H1 (cell line): ENCODE data around the gene SLC35E1. TPM values are rescaled to one million over a fixed set of nuclear protein-coding genes. Genes with fewer than 3 reads are reported as not detected.

Source experiments
- CTCF ChIA-PET: fragments of 300-600 bp; sonication (Branson Sonifier 250); formaldehyde crosslinking; loops from one replicate; lab custom pipeline; 2021; ENCODE audit not compliant: partially characterized antibody; lab: Charles Lee
- POLR2A ChIA-PET: fragments of 300-600 bp; sonication (Branson Sonifier 250); formaldehyde crosslinking; loops from one replicate; lab custom pipeline; 2021; ENCODE audit warnings: inconsistent platforms; ENCODE audit not compliant: partially characterized antibody; lab: Charles Lee
- DNase-seq, 2 experiments: peaks; one replicate each; pipeline versions ENCODE4 v3.0.0 to v3.0.0-alpha.2; 2010 to 2022; ENCODE audit warnings: low spot score in 2 of 2, low read depth in 1 of 2, mixed read lengths in 1 of 2
- FAIRE-seq: peaks from 2 replicates; lab custom pipeline; 2011; peaks lifted over from hg19 to GRCh38; lab: Jason Lieb, UNC
- H2AFZ ChIP-seq: 2 replicates; pipeline ENCODE4 v1.8.1; 2012; ENCODE audit warnings: low read length, inconsistent platforms
- H2AK5ac ChIP-seq: 2 replicates; pipeline ENCODE4 v1.6.1; 2013; ENCODE audit warnings: low read depth, low read length
- H2BK120ac ChIP-seq: replicated peaks from 2 replicates; pipeline ENCODE3; 2013; ENCODE audit warnings: low read depth, low read length, inconsistent platforms
- H2BK12ac ChIP-seq: 2 replicates; pipeline ENCODE4 v1.6.1; 2013; ENCODE audit warnings: low read depth, low read length
- H2BK15ac ChIP-seq: 2 replicates; pipeline ENCODE4 v1.6.1; 2013; ENCODE audit warnings: low read length
- H2BK20ac ChIP-seq: 2 replicates; pipeline ENCODE4 v1.6.1; 2013; ENCODE audit warnings: low read length
- H2BK5ac ChIP-seq: 2 replicates; pipeline ENCODE4 v1.6.1; 2013; ENCODE audit warnings: low read depth, low read length
- H3K14ac ChIP-seq: 2 replicates; pipeline ENCODE4 v1.6.1; 2013; ENCODE audit warnings: inconsistent platforms; ENCODE audit not compliant: insufficient read length
- H3K18ac ChIP-seq: 2 replicates; pipeline ENCODE4 v1.6.1; 2013; ENCODE audit warnings: low read length; ENCODE audit errors: extremely low read depth
- H3K23ac ChIP-seq: 2 replicates; pipeline ENCODE4 v1.6.1; 2013; ENCODE audit warnings: inconsistent platforms; ENCODE audit not compliant: insufficient read length
- H3K23me2 ChIP-seq: 2 replicates; pipeline ENCODE4 v1.6.1; 2013; ENCODE audit warnings: low read depth, low read length
- H3K27ac ChIP-seq: 2 replicates; pipeline ENCODE4 v1.6.1; 2011; ENCODE audit warnings: low read depth, low read length, inconsistent platforms
- H3K27me3 ChIP-seq, 4 experiments: replicated peaks in 1 of 4; 1 replicate in 1 of 4; 2 replicates in 3 of 4; pipeline versions ENCODE4 v1.6.1 to v1.8.1; 2011 to 2013; ENCODE audit warnings: low read length in 3 of 4, mild to moderate bottlenecking in 3 of 4, inconsistent platforms in 2 of 4, mixed read lengths in 2 of 4, moderate library complexity in 1 of 4; ENCODE audit not compliant: control insufficient read depth in 3 of 4, insufficient read depth in 3 of 4; ENCODE audit errors: extremely low read depth in 1 of 4
- H3K36me3 ChIP-seq, 4 experiments: 2 replicates each; pipeline versions ENCODE4 v1.6.1 to v1.8.1; 2011 to 2013; ENCODE audit warnings: mild to moderate bottlenecking in 4 of 4, low read length in 3 of 4, moderate library complexity in 2 of 4, control low read depth in 1 of 4, inconsistent platforms in 1 of 4; ENCODE audit not compliant: insufficient read depth in 4 of 4, control insufficient read depth in 2 of 4
- H3K4ac ChIP-seq: replicated peaks from 2 replicates; pipeline ENCODE3; 2013; ENCODE audit warnings: low read length, low read depth, mixed read lengths, inconsistent platforms; ENCODE audit not compliant: insufficient read length
- H3K4me1 ChIP-seq, 4 experiments: replicated peaks in 1 of 4; 1 replicate in 1 of 4; 2 replicates in 3 of 4; pipeline versions ENCODE4 v1.6.1 to v1.8.1; 2011 to 2013; ENCODE audit warnings: low read length in 3 of 4, inconsistent platforms in 2 of 4, mixed read lengths in 1 of 4; ENCODE audit not compliant: insufficient read depth in 4 of 4, control insufficient read depth in 3 of 4
- H3K4me2 ChIP-seq, 2 experiments: 2 replicates each; pipeline versions ENCODE4 v1.6.1 to v1.8.1; 2011 to 2013; ENCODE audit warnings: low read depth in 2 of 2, low read length in 2 of 2, control low read depth in 1 of 2, inconsistent platforms in 1 of 2, mild to moderate bottlenecking in 1 of 2; ENCODE audit not compliant: insufficient read depth in 1 of 2
- H3K4me3 ChIP-seq, 4 experiments: fragments of 200-600, 300-600 bp in 1 of 4; sonication (generic), shearing (Covaris generic), sonication (Bioruptor Twin) in 1 of 4; 2 replicates each; pipeline versions ENCODE4 v1.5.1 to v1.8.1; 2011 to 2016; ENCODE audit warnings: low read length in 4 of 4, low read depth in 3 of 4, control low read depth in 2 of 4, inconsistent platforms in 2 of 4, mild to moderate bottlenecking in 2 of 4, mixed read lengths in 1 of 4, moderate library complexity in 1 of 4; ENCODE audit not compliant: insufficient read depth in 2 of 4; ENCODE audit errors: extremely low read depth in 1 of 4
- H3K56ac ChIP-seq: replicated peaks from 2 replicates; pipeline ENCODE3; 2013; ENCODE audit warnings: low read depth, mild to moderate bottlenecking, mixed read lengths, low read length, inconsistent platforms; ENCODE audit not compliant: insufficient read length
- H3K79me1 ChIP-seq: 2 replicates; pipeline ENCODE4 v1.6.1; 2013; ENCODE audit warnings: low read depth, low read length, control low read depth
- H3K79me2 ChIP-seq, 2 experiments: 2 replicates each; pipeline versions ENCODE4 v1.6.1 to v1.8.1; 2012 to 2013; ENCODE audit warnings: low read length in 2 of 2, mild to moderate bottlenecking in 2 of 2, inconsistent platforms in 1 of 2; ENCODE audit not compliant: insufficient read depth in 2 of 2, control insufficient read depth in 1 of 2
- H3K9ac ChIP-seq, 4 experiments: replicated peaks in 1 of 4; 1 replicate in 1 of 4; 2 replicates in 3 of 4; pipeline versions ENCODE4 v1.6.1 to v1.8.1; 2011 to 2013; ENCODE audit warnings: low read depth in 3 of 4, low read length in 3 of 4, control low read depth in 2 of 4, mild to moderate bottlenecking in 2 of 4, moderate library complexity in 2 of 4, inconsistent platforms in 1 of 4; ENCODE audit errors: extremely low read depth in 1 of 4
- H3K9me3 ChIP-seq, 2 experiments: 2 replicates each; pipeline versions ENCODE4 v1.6.1 to v1.8.1; 2012 to 2013; ENCODE audit warnings: mild to moderate bottlenecking in 2 of 2, moderate library complexity in 2 of 2, control low read depth in 1 of 2, inconsistent platforms in 1 of 2, low read depth in 1 of 2, low read length in 1 of 2, mixed read lengths in 1 of 2; ENCODE audit not compliant: insufficient read depth in 2 of 2
- H4K20me1 ChIP-seq, 2 experiments: replicated peaks in 1 of 2; 2 replicates each; pipeline versions ENCODE3 to v1.8.1; 2011 to 2013; ENCODE audit warnings: inconsistent platforms in 2 of 2, low read length in 2 of 2, mild to moderate bottlenecking in 1 of 2; ENCODE audit not compliant: insufficient read depth in 2 of 2, control insufficient read depth in 1 of 2
- H4K5ac ChIP-seq: 2 replicates; pipeline ENCODE4 v1.6.1; 2013; ENCODE audit warnings: low read length, low read depth, mixed read lengths, inconsistent platforms; ENCODE audit not compliant: insufficient read length
- H4K8ac ChIP-seq: 2 replicates; pipeline ENCODE4 v1.8.0; 2013; ENCODE audit warnings: mild to moderate bottlenecking, moderate library complexity, low read length, inconsistent platforms; ENCODE audit not compliant: insufficient read depth; ENCODE audit errors: extremely low read depth
- H4K91ac ChIP-seq: replicated peaks from 2 replicates; pipeline ENCODE3; 2013; ENCODE audit warnings: low read length, mixed read lengths, inconsistent platforms; ENCODE audit not compliant: insufficient read length
- ATF2 ChIP-seq: IDR thresholded peaks from 2 replicates; pipeline ENCODE4 v1.6.1; 2012; ENCODE audit warnings: low read length, inconsistent platforms
- ATF3 ChIP-seq: IDR thresholded peaks from 2 replicates; pipeline ENCODE4 v1.6.1; 2011; ENCODE audit warnings: low read depth, mild to moderate bottlenecking, low read length; ENCODE audit not compliant: insufficient read depth
- EP300 ChIP-seq, 2 experiments: IDR thresholded peaks; 1 replicate in 1 of 2; 2 replicates in 1 of 2; pipeline ENCODE4 v1.6.1; 2011 to 2012; ENCODE audit warnings: low read depth in 2 of 2, low read length in 2 of 2, mild to moderate bottlenecking in 2 of 2, borderline replicate concordance in 1 of 2, inconsistent platforms in 1 of 2, moderate library complexity in 1 of 2
- HDAC6 ChIP-seq: IDR thresholded peaks from one replicate; pipeline ENCODE4 v1.7.1; 2012; ENCODE audit warnings: low read depth, mild to moderate bottlenecking, inconsistent platforms, low read length, moderate library complexity
- RAD21 ChIP-seq, 2 experiments: IDR thresholded peaks in 1 of 2; conservative IDR thresholded peaks in 1 of 2; 2 replicates each; pipeline ENCODE4 v1.6.1; 2011; ENCODE audit warnings: low read depth in 2 of 2, low read length in 2 of 2, improper control_type of control experiment in 1 of 2, inconsistent platforms in 1 of 2, mild to moderate bottlenecking in 1 of 2, moderate library complexity in 1 of 2
- RBBP5 ChIP-seq: IDR thresholded peaks from 2 replicates; pipeline ENCODE4 v1.7.1; 2012; ENCODE audit warnings: low read depth, mild to moderate bottlenecking, inconsistent platforms, low read length, moderate library complexity, borderline replicate concordance
- SUZ12 ChIP-seq: fragments of 200-600 bp; sonication (generic); IDR thresholded peaks from 2 replicates; pipeline ENCODE4 v1.6.1; 2012; ENCODE audit warnings: mild to moderate bottlenecking, inconsistent platforms, low read length, moderate library complexity, mixed read lengths
- YY1 ChIP-seq: IDR thresholded peaks from 2 replicates; pipeline ENCODE4 v1.6.1; 2011; ENCODE audit warnings: low read depth, mild to moderate bottlenecking, low read length
- WGBS, 2 experiments: shearing (Covaris generic) in 1 of 2; methylation state at CpG; one replicate each; pipeline versions ENCODE4 v1.1.6 to v1.1.7; 2013 to 2015; ENCODE audit warnings: low lambda C conversion rate in 2 of 2, mixed read lengths in 2 of 2, inconsistent platforms in 1 of 2, low coverage in 1 of 2, missing lambda C conversion rate in 1 of 2; ENCODE audit not compliant: insufficient replicate concordance in 2 of 2, insufficient coverage in 1 of 2, insufficient read length in 1 of 2; ENCODE audit errors: extremely low coverage in 1 of 2, missing lambda C conversion rate in 1 of 2; 5-methylcytosine and 5-hydroxymethylcytosine counted together
- polyA plus RNA-seq, 7 experiments: library from polyadenylated mRNA; depleted of rRNA in 3 of 7; stranded (reverse) in 5 of 7; unstranded in 2 of 7; fragments of >200 nt in 5 of 7; fragments of 200-250 nt in 2 of 7; gene quantifications; 1 replicate in 5 of 7; 2 replicates in 1 of 7; 4 replicates in 1 of 7; pipeline versions ENCODE4 v1.2.1 to v1.2.3, GENCODE V29; 2011 to 2013; ENCODE audit warnings: missing spikeins in 2 of 7, mixed read lengths in 2 of 7
- total RNA-seq: library from RNA; stranded (reverse); fragmentation: NEBNext Ultra II Directional; extraction: Animal tissue kit (Norgen Biotek cat#: 25700); gene quantifications from 2 replicates; pipeline ENCODE4 v1.2.1, GENCODE V29; 2021

The SLC35E1 gene
- total and polyA plus RNA-seq, 2 of the 8 experiments (the other 6 are each of a cell fraction or from before 2014, with no cell fraction given): 26.0 to 31.9 TPM

- Histone ChIP-seq H3K36me3 (peaks cover 0 to 22% (median 8%) of the 10 kb centered on the region in 4 experiments; a peak in 6 of 8 replicates), H2AFZ (peak overlapping the region; percentile 75; the same call in 1 of the 2 replicates), H4K20me1 (peaks cover 2 to 15% of the 10 kb centered on the region in 2 experiments), H4K5ac (no peak overlapping the region), H3K4me1 (peaks cover 0 to 6% (median 3%) of the 10 kb centered on the region in 4 experiments; a peak in 5 of 7 replicates), H2BK120ac (no peak overlapping the region), H2BK15ac (no peak overlapping the region), H3K18ac (no peak overlapping the region), H4K91ac (peak overlapping the region; percentile 91), H3K4me3 (peak overlapping the region; percentile 76 to 90 (median 80)), H3K9ac (peak overlapping the region; percentile 65 to 81 (median 78)), H3K4me2 (peak overlapping the region; percentile 94 to 95), H2BK20ac (no peak overlapping the region), H2BK5ac (no peak overlapping the region; the same call in 1 of the 2 replicates), H3K79me1 (peaks cover 21% of the 10 kb centered on the region), H4K8ac (peak overlapping the region; percentile 95), H2BK12ac (no peak overlapping the region), H3K79me2 (peaks cover 0 to 46% of the 10 kb centered on the region in 2 experiments; a peak in 3 of 4 replicates), H3K9me3 (no peaks in the 10 kb centered on the region), H3K23ac (no peak overlapping the region), H3K14ac (no peak overlapping the region), H3K4ac (peak overlapping the region; percentile 39), H2AK5ac (no peak overlapping the region), H3K23me2 (peaks cover 9% of the 10 kb centered on the region; the same call in 1 of the 2 replicates), H3K56ac (no peak overlapping the region), H3K27ac (no peak overlapping the region), H3K27me3 (no peaks in the 10 kb centered on the region)
- ChIA-PET CTCF (no interaction called here), POLR2A (interaction anchor here (0.6 to 6.6 kb wide), 14 partner anchors 11 to 149 kb away, joined by 3 to 58 read pairs (median 4); partner anchors contain the start of genes MED26, SMIM7 and TMEM38A)
- peak in 1 of 2 experiments; percentile 58 for DNase-seq
- no peak for FAIRE-seq
- 1% methylated on average over 42 of the region's 75 CpGs; no CpG with 5 or more reads in 1 of the 2 experiments for WGBS, 2 experiments
- TF ChIP-seq ATF2 (no peak), RBBP5 (0 out of 2 replicates have a peak, but pooled peaks have one; percentile 55), SUZ12 (no peak; the same call in 1 of the 2 replicates), YY1 (no peak), RAD21 (IDR thresholded peaks at IDR 0.05 in 1 of 2, conservative IDR thresholded peaks at IDR 0.05 in 1 of 2; ENCODE audit: low read depth in 2 of 2, low read length in 2 of 2) (peak in 1 of 2 experiments; percentile 2; a peak in 1 of 4 replicates), EP300 (IDR thresholded peaks at IDR 0.05; ENCODE audit: borderline replicate concordance in 1 of 2, low read depth in 2 of 2, low read length in 2 of 2) (no peak), ATF3 (no peak), HDAC6 (no peak)
Observed at GRCh38 chr19:16571822-16572331, 338 bp downstream of the SLC35E1 start.
